NCI-H82 treated with DMSO at 0.1 percent for 48 hours (cell line): Measurements from ENCODE around the gene WWOX.
A peak's percentile ranks its signal among the peaks of the same experiment; 100 is the strongest.

Experiments
- DNase-seq: peaks from one replicate; lab custom pipeline; 2025; ENCODE audit not compliant: unreplicated experiment; lab: John Stamatoyannopoulos, UW

The WWOX gene

GRCh38 chr16:78778101-78779004, 678.9 kb downstream of the WWOX start:
- DNase-seq = no peak

- DNase-seq = no peak
These were observed 681.4 kb downstream of the WWOX start for GRCh38 chr16:78780808-78781207.

- no peak for DNase-seq
These were observed 683.1 kb downstream of the WWOX start for GRCh38 chr16:78782572-78782971.

DNA sequence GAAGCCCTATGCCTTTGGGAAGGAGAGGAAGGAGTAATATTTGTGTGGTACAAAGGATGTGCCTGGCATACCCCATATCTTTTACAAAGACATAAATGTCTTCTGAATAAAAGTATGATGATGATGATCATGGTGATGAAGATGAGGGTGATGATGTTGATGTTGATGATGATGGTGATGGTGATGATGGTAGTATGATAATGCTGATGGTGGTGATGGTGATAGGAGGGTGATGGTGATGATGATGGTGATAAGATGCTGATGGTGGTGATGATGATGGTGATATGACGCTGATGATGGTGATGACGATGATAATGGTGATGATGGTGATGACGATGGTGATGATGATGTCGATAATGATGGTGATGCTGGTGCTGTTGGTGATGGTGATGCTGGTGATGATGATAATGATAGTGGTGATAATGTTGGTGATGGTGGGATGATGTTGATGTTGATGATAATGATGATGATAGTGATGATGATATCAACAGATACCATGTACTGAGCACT, 684.2 kb downstream of the WWOX start:
- DNase-seq = no peak

- no peak for DNase-seq
These were observed 685.3 kb downstream of the WWOX start for GRCh38 chr16:78784771-78785170.

DNA sequence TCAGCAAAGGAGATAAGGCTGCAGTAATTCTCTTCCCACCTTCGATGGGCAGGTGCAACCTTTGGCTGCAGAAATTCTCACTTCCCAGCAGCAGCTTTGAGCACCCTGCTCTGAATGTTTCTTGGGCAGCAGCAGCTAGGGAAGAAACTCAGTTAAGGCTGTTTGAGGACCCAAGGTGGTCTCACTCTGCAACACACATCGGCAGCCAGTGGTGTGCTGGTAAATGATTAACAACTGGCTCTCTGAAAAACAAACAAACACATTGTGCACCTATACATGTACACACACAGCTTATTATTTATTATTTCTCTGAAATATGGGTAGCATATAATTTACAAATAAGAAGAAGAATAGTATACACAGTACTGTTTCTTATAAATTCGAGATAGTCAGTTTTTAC, 685.8 kb downstream of the WWOX start:
- no peak for DNase-seq

DNA sequence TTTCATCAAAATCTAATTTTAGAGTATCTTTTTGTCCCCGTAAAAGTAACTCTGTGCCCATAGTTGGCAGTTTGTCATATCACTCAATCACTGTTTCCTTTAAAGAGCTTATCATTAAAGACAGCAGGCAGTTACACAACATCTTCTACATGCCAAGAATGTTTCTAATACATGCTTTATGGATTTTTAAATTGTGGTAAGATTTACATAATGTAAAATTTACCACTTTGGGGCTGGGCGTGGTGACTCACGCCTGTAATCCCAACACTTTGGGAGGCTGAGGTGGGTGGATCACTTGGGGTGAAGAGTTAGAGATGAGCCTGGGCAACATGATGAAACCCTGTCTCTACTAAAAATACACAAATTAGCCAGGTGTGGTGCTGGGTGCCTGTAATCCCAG, 687.2 kb downstream of the WWOX start:
- no peak for DNase-seq

- DNase-seq = no peak
These were observed 688.8 kb downstream of the WWOX start for GRCh38 chr16:78788276-78788675.

- DNase-seq = no peak
These were observed 689.2 kb downstream of the WWOX start for GRCh38 chr16:78788696-78789095.

GRCh38 chr16:78789561-78789960, 690.1 kb downstream of the WWOX start:
- DNase-seq = no peak

GRCh38 chr16:78791011-78791410, 691.6 kb downstream of the WWOX start:
- no peak for DNase-seq

- DNase-seq = no peak
These were observed 692.5 kb downstream of the WWOX start for GRCh38 chr16:78791926-78792325.

DNA sequence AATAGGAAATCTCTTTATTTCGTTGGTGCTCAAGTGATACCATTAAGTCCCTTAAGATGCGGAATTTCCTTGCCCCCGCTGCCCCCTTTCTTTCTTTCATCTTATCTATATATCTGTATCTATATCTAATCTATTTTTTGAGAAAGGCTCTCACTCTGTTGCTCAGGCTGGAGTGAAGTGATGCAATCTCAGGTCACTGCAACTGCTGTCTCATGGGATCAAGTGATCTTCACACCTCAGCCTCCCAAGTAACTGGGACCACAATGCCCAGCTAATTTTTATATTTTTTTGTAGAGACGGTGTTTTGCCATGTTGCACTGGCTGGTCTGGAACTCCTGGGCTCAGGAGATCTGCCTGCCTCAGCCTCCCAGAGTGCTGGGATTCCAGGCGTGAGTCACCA, 693.5 kb downstream of the WWOX start:
- no peak for DNase-seq

DNA sequence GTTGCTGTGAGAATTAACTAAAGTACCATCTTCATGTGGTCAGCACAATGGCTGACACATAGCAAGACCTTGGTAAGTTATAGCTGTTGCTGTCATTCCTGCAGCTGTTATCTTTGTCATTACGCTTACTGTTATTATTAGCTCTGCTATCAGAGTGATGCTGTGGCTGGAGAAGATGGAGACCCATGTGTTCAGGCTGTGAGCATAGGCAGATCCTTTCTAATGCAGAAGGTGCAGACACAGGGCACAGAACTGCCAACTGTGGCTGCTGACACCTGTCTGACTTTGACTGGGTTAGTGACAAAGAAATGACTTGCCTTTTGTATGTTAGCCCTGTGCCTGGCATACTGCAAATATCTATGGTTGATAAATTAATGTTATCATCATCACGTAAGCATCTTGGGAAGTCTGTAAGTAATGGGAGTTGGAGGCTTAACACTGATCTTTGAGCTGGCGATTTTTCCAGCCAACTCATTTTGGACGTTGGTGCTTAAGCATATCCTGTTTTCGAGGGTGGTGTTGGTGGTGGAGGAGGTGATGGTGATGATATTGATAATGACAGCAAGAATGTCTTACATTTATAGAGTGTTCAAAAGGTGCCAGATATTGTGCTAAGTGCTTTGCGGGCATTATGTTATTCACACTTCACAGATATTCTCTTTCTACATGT, 695.3 kb downstream of the WWOX start:
- DNase-seq = no peak

DNA sequence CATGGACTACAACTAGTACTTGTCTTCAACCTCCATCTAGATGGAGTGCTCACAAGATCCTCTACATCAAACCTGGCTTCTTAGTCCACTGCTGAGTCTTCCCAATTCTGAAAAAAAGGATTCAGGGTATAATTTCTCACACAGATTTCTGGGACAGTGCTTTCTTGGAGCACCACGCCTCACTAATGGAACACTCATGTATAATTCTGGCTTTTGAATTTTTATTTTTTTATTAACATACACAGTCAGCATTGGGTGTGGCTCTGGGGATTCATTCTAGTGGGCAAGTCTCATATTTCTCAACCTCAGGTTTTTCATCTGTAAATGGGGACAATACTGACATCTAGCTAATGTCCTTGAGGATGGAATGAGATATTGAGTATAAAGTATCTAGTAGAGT, 696.0 kb downstream of the WWOX start:
- no peak for DNase-seq

- DNase-seq = peak; percentile 53
These were observed 696.9 kb downstream of the WWOX start for GRCh38 chr16:78796221-78796866.

DNA sequence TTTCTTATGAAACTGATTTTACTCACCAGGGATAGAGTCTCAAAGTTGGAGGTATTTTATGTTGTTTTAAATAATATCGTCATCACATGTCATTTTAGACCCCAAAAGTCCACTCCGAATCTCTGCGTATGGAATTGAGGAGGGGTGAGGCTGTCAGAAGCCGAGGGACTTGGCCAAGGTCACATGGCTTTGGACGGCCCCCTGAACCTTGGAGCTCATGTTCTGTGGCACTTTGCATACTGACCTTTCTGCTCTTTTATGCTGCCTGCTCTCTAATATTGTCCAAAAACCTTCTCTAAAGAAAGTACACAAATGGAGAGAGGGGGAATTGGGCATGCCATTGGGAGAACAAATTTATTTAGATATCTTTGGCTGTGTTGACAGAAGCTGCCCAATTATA, 700.0 kb downstream of the WWOX start:
- no peak for DNase-seq

DNA sequence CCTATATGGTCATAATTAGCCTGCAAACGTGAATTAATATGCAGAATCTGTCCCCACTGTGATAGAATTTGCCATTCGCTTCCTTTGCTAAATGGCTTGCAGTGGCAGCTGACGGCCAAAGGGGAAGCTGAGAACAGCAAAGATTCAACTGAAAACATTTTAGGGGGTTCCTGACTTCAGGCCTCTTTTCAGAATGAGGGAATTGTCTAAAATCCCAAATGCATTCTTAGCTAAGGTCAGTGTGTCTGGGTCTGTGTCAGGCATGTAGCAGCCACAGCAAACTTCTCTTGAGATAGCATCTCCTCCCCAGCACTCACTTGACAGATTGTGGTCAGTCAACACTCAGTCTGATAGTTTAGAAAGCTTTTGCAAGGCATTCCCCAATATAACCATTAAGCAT, 701.1 kb downstream of the WWOX start:
- DNase-seq = no peak

DNA sequence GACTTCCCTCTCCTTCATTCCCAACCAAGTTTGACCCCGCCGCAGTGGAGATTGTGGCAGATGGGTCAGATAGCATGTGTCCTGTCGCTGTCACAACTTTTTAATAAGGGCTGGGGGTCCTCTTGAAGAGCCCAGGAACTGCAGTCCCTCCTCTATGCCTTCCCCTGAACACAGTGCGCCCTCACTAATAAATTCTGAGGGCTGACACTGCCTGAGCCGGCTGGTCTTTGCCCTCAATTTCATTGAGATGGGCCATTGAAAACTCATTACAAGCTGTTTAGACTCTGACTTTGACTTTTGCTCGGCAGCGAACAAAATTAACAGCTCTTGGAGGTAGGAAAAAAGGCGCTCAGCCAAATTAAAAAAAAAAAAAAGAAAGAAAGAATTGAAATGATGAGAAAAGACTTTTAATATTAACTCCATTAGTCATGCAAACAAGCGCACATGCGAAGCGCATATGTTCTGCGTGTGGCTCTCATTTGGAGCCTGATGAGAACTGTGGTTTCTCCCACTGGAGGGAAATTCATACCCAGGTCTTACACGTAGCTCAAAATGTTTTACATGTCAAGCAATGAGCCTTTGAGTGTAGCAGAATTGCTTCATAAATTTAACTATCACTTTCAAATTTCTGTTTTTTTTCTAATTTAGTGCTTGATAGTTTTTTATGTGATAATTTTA, 704.7 kb downstream of the WWOX start:
- no peak for DNase-seq

DNA sequence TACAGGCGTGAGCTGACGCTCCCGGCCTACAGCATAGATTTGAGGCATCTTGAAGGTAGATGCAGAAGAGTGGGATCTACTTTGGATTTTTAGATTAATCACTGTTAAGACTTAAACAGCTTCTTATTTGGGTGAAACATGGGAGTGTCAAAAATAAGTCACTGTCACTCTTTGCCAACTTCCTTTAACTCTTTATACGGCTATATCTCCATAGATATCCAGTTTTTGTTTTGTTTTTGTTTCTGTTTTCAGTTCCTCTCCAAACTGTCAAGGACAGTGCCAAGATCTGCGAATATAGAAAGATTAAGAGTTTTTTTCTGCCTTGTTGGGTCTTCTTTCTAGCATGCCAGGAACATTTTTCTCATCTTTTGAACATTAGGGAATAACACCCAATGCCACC, 706.1 kb downstream of the WWOX start:
- no peak for DNase-seq

DNA sequence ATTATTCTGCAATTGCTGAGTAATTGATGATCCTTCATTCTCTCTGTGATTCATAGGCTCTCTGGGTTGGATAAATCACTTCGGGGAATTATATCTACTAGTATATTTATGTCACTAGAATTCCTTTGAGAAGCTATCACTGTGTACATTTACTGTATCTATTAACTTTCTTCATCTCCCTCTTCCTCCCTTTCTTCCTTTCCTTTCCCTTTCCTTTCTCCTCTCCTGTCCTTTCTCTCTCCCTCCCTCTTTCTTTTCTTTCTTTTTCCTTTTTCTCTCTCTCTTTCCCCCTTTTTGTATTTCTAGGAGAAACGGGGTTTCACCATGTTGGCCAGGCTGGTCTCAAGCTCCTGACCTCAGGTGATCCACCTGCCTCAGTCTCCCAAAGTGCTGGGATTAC, 711.8 kb downstream of the WWOX start:
- no peak for DNase-seq
